Endodermal cell (in vitro differentiated cells): ENCODE data around the gene ZNF629. TPM values are rescaled to one million over a fixed set of nuclear protein-coding genes. Genes with fewer than 3 reads are reported as not detected.
A peak's percentile ranks its signal among the peaks of the same experiment; 100 is the strongest.

ENCODE experiments used
- DNase-seq: peaks from one replicate; pipeline ENCODE4 v3.0.0-alpha.2; 2017
- H3K27ac ChIP-seq: 2 replicates; pipeline ENCODE4 v1.5.1; 2013; ENCODE audit warnings: mild to moderate bottlenecking, low read depth, low read length, moderate library complexity
- H3K27me3 ChIP-seq: 2 replicates; pipeline ENCODE4 v1.6.1; 2013; ENCODE audit warnings: mild to moderate bottlenecking, low read length, moderate library complexity; ENCODE audit not compliant: insufficient read depth, control insufficient read depth, poor library complexity, severe bottlenecking
- H3K36me3 ChIP-seq: 2 replicates; pipeline ENCODE4 v1.7.0; 2013; ENCODE audit warnings: mild to moderate bottlenecking, low read length, moderate library complexity; ENCODE audit not compliant: control insufficient read depth, insufficient read depth
- H3K4me1 ChIP-seq: one replicate; pipeline ENCODE4 v1.7.0; 2013; ENCODE audit warnings: low read length; ENCODE audit not compliant: control insufficient read depth, insufficient read depth
- H3K4me3 ChIP-seq: 2 replicates; pipeline ENCODE4 v1.5.1; 2013; ENCODE audit warnings: mild to moderate bottlenecking, low read length, moderate library complexity
- H3K9ac ChIP-seq: 2 replicates; pipeline ENCODE4 v1.6.1; 2013; ENCODE audit warnings: mild to moderate bottlenecking, low read length, moderate library complexity; ENCODE audit not compliant: poor library complexity, severe bottlenecking; ENCODE audit errors: extremely low read depth
- H3K9me3 ChIP-seq: 2 replicates; pipeline ENCODE4 v1.6.1; 2013; ENCODE audit warnings: mild to moderate bottlenecking, low read length, moderate library complexity; ENCODE audit not compliant: control insufficient read depth
- H3K27ac Mint-ChIP-seq: 2 replicates; pipeline ENCODE4 v1.8.0; 2020; ENCODE audit warnings: mixed read lengths
- H3K27me3 Mint-ChIP-seq: 2 replicates; pipeline ENCODE4 v1.8.0; 2021; ENCODE audit warnings: mild to moderate bottlenecking, mixed read lengths; ENCODE audit not compliant: insufficient read depth
- H3K36me3 Mint-ChIP-seq: 2 replicates; pipeline ENCODE4 v1.8.0; 2020; ENCODE audit warnings: low read depth, mixed read lengths
- H3K4me1 Mint-ChIP-seq: 2 replicates; pipeline ENCODE4 v1.8.0; 2020; ENCODE audit warnings: mixed read lengths
- H3K4me3 Mint-ChIP-seq: 2 replicates; pipeline ENCODE4 v1.8.0; 2020; ENCODE audit warnings: mild to moderate bottlenecking, moderate library complexity, mixed read lengths
- H3K9me3 Mint-ChIP-seq: 2 replicates; pipeline ENCODE4 v1.8.0; 2020; ENCODE audit warnings: mild to moderate bottlenecking, mixed read lengths
- CTCF ChIP-seq: fragments of 200-600 bp; sonication (generic); conservative IDR thresholded peaks from 2 replicates; pipeline ENCODE4 v1.5.0; 2021; ENCODE audit warnings: antibody characterized with exemption, mild to moderate bottlenecking
- WGBS, 2 experiments: methylation state at CpG; one replicate each; pipeline versions ENCODE4 v1.1.5 to v1.1.7; 2013; ENCODE audit warnings: missing lambda C conversion rate in 2 of 2, mixed read lengths in 1 of 2; ENCODE audit not compliant: insufficient coverage in 1 of 2, insufficient read length in 1 of 2; 5-methylcytosine and 5-hydroxymethylcytosine counted together
- total RNA-seq, 2 donors: library from RNA; stranded (reverse); fragmentation: NEBNext Ultra II Directional in 1 of 2; extraction: Animal tissue kit (Norgen Biotek cat#: 25700) in 1 of 2; gene quantifications; 2 replicates in 1 of 2; 3 replicates in 1 of 2; pipeline ENCODE4 v1.2.1, GENCODE V29; 2021

ZNF629 gene
- total RNA-seq, 2 donors from 2014 or later = 31.8 to 33.3 TPM

DNA sequence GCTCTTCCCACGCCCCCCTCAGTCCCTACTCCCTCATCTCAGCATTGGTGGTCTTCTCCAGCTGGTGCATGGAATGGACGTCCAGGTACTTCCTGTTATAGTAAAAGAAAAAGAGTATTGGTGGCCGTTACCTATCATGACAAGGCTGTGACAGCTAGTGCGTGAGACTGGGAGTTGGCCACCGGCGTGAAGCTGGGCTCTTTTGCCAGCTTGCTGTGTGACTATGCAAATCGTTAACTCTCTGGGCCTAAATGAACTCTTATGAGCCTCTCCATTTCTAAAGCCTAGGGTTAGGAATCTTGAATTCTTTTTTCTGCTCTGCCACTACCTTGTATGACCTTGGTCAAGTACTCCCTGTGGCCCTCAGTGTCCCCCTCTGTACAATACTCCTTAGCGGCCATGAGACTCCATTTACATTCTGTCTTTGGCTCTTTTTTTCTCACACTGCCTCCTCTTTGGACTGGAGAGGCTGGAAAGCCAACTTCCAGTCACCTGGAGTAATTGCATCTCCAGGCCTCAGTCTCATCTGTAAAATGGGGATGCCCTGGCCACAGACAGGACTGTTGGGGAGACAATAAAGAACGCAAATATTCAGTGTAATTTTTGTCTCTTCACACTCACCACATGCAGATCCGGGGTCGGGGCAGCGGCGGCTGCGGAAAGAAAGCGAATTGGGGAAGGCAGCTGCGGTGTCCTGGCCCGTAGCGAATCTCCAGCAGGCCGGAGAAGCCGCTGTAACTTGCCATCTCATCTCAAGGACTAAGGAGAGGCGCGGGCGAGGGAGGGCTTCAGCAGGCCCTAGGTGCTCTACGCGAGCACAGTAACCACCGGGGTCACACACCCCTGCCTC lies 26.2 kb downstream of the ZNF629 start:
- peaks cover 73% of the 10 kb centered on the region for H3K36me3 ChIP-seq
- Mint-ChIP-seq H3K4me1 (peaks cover 13% of the 10 kb centered on the region), H3K9me3 (no peaks in the 10 kb centered on the region), H3K27ac (peak overlapping the region; percentile 96), H3K4me3 (peak overlapping the region; percentile 85), H3K27me3 (no peaks in the 10 kb centered on the region), H3K36me3 (peaks cover 62% of the 10 kb centered on the region)
- DNase-seq = no peak
- H3K4me3 ChIP-seq = peak overlapping the region; percentile 97
- peak overlapping the region; percentile 92 for H3K9ac ChIP-seq
- 36 to 70% methylated on average over 10 to 26 of the region's 26 CpGs for WGBS, 2 experiments
- no peaks in the 10 kb centered on the region for H3K9me3 ChIP-seq
- peak overlapping the region; percentile 73 for H3K27ac ChIP-seq
- no peaks in the 10 kb centered on the region for H3K27me3 ChIP-seq
- TF ChIP-seq CTCF = no peak
- H3K4me1 ChIP-seq = peaks cover 8% of the 10 kb centered on the region

GRCh38 chr16:30760001-30760559 lies 26.9 kb downstream of the ZNF629 start:
- Mint-ChIP-seq H3K9me3 (no peaks in the 10 kb centered on the region), H3K4me1 (peaks cover 13% of the 10 kb centered on the region)
- peak overlapping the region; percentile 97 for H3K4me3 ChIP-seq

DNA sequence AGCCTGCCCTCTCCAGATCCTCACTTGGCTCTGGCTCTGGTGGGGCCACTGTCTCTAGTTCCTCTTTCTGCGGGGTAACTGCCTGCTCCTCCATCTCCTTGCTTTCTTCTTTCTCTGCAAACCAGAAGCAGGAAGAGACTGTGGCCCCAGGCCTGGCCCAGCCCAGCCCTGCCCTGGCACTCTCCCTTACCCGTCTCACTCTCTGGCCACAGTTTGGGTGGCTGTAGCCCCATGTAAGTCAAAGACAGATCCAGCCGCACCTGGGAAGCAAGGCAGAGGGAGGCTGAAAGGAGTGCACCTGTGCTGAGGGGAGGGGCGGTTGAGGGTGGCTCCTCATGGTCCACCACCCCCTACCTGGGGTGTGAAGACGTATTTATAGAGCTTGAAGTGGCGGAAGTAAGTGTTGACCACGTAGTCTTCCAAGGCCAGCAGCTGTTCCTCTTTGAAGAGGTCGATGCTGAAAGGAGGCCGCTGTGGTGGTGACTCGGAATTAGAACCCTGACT lies 28.0 kb downstream of the ZNF629 start:
- peaks cover 13% of the 10 kb centered on the region for H3K4me1 Mint-ChIP-seq

More at GRCh38 chr16:30760001-30760559, 26.9 kb downstream of the ZNF629 start:
- WGBS, 2 experiments = 94% methylated on average over 7 of the region's 7 CpGs; no CpG with 5 or more reads in 1 of the 2 experiments
- Histone ChIP-seq H3K9me3 (no peaks in the 10 kb centered on the region), H3K4me1 (peaks cover 8% of the 10 kb centered on the region), H3K27ac (no peak overlapping the region), H3K36me3 (peaks cover 73% of the 10 kb centered on the region), H3K27me3 (no peaks in the 10 kb centered on the region), H3K9ac (no peak overlapping the region)
- no peak for DNase-seq
- TF ChIP-seq CTCF = no peak
- Mint-ChIP-seq H3K27me3 (no peaks in the 10 kb centered on the region), H3K36me3 (peaks cover 59% of the 10 kb centered on the region), H3K4me3 (peak overlapping the region; percentile 85), H3K27ac (no peak overlapping the region)

More for the DNA sequence above, 28.0 kb downstream of the ZNF629 start:
- H3K4me3 ChIP-seq = no peak overlapping the region
- no peaks in the 10 kb centered on the region for H3K9me3 ChIP-seq
- DNase-seq = no peak
- peaks cover 73% of the 10 kb centered on the region for H3K36me3 ChIP-seq
- 93 to 95% methylated on average over 9 to 10 of the region's 10 CpGs for WGBS, 2 experiments
- peaks cover 8% of the 10 kb centered on the region for H3K4me1 ChIP-seq
- H3K27ac ChIP-seq = no peak overlapping the region
- no peaks in the 10 kb centered on the region for H3K9me3 Mint-ChIP-seq
- no peak overlapping the region for H3K9ac ChIP-seq
- H3K27me3 Mint-ChIP-seq = no peaks in the 10 kb centered on the region
- no peak overlapping the region for H3K27ac Mint-ChIP-seq
- no peaks in the 10 kb centered on the region for H3K27me3 ChIP-seq
- no peak for TF ChIP-seq CTCF
- H3K36me3 Mint-ChIP-seq = peaks cover 53% of the 10 kb centered on the region
- H3K4me3 Mint-ChIP-seq = no peak overlapping the region
